PC-9 (cell line): ENCODE results near the gene AOPEP.

Source experiments
- CTCF ChIP-seq: fragments of 200-600 bp; sonication (generic); conservative IDR thresholded peaks from 2 replicates; pipeline ENCODE4 v1.6.1; 2017; ENCODE audit warnings: mixed run types, antibody characterized with exemption, mild to moderate bottlenecking, moderate library complexity
- EZH2 ChIP-seq: fragments of 200-600 bp; sonication (generic); IDR thresholded peaks from 2 replicates; pipeline ENCODE4 v1.8.0; 2017; ENCODE audit warnings: antibody characterized with exemption, low read depth

GRCh38 chr9:95105519-95106287 is 379.2 kb downstream of the AOPEP start:
- TF ChIP-seq CTCF (no peak), EZH2 (no peak)
